HG03095 (cell line): Measurements from ENCODE around the gene ACTN4.
A peak's percentile ranks its signal among the peaks of the same experiment; 100 is the strongest.
"Not testable (repeated sequence)": the region's sequence is repeated elsewhere in the genome, so short reads cannot be mapped to it uniquely, and the experiment has no call there.

ENCODE experiments used
- ATAC-seq: cut with Tn5 transposase; IDR thresholded peaks from one replicate; pipeline ENCODE4 v1.9.1; 2021; ENCODE audit warnings: moderate library complexity; ENCODE audit not compliant: unreplicated experiment

ACTN4 gene

DNA sequence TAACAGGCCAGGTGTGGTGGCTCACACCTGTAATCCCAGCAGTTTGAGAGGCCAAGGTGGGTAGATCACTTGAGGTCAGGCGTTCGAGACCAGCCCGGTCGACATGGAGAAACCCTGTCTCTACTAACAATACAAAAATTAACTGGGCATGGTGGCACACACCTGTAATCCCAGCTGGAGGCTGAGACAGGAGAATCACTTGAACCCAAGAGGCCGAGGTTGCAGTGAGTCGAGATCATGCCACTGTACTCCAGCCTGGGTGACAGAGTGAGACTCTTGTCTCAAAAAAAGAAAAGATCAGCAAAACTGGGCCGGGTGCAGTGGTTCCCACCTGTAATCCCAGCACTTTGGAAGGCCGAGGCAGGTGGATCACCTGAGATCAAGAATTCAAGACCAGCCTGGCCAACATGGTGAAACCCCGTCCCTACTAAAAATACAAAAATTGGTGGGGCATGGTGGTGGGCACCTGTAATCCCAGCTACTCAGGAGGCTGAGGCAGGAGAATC lies 114.5 kb downstream of the ACTN4 start:
- ATAC-seq = not testable (repeated sequence)

- ATAC-seq = no peak
Measured at GRCh38 chr19:38763795-38764220, 116.4 kb downstream of the ACTN4 start.

- no peak for ATAC-seq
Measured at GRCh38 chr19:38765214-38765613, 117.8 kb downstream of the ACTN4 start.

DNA sequence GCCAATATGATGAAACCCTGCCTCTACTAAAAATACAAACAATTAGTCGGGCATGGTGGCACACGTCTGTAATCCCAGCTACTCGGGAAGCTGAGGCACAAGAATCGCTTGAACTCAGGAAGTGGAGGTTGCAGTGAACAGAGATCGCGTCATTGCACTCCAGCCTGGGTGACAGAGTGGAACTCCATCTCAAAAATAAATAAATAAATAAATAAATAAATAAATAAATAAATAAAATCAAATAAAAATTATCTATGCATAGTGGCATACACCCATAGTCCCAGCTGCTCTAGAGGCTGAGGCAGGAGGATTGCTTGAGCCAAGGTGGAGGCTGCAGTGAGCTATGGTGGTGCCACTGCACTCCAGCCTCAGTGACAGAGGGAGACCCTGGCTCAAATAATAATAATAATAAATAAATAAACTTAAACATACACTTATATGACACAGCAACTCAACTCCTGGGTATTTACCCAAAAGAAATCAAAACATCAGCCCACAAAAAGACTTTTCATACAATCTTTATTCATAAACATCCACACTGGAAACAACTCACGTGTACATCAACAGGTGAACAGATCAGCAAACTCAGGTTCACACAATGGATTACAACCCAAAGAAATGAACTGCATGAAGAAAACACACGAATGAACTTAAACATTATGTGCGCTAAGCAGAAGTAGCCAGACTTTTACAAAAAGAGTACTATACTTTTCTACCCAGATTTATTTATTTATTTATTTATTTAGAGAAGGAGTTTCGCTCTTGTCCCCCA lies 119.0 kb downstream of the ACTN4 start:
- ATAC-seq = no peak

- ATAC-seq = peak; percentile 63
Measured at GRCh38 chr19:38769635-38770211, 122.3 kb downstream of the ACTN4 start.

- ATAC-seq = peak; percentile 19
Measured at GRCh38 chr19:38770228-38770948, 122.9 kb downstream of the ACTN4 start.

GRCh38 chr19:38770949-38771275 lies 123.5 kb downstream of the ACTN4 start:
- ATAC-seq = peak; percentile 60

DNA sequence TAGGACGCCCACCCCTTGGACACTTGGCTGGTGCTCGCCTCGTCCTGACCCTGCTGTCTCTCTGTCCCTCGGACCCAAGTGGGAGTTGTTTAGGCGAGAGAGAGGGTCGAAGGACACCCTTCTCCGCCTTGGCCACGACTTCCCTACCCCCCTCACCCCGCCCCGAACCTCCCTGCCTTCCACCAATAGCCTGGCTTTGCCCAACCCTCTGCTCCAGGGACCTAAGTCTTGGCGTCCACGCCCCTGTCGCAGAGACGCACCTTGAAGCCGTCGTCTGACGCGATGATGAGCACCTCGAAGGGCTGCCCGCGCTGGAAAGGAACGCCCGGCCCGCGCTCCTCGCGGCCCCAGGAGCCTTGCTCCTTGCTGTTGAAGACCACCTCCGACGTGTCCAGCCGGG lies 124.1 kb downstream of the ACTN4 start:
- ATAC-seq = not testable (repeated sequence)

DNA sequence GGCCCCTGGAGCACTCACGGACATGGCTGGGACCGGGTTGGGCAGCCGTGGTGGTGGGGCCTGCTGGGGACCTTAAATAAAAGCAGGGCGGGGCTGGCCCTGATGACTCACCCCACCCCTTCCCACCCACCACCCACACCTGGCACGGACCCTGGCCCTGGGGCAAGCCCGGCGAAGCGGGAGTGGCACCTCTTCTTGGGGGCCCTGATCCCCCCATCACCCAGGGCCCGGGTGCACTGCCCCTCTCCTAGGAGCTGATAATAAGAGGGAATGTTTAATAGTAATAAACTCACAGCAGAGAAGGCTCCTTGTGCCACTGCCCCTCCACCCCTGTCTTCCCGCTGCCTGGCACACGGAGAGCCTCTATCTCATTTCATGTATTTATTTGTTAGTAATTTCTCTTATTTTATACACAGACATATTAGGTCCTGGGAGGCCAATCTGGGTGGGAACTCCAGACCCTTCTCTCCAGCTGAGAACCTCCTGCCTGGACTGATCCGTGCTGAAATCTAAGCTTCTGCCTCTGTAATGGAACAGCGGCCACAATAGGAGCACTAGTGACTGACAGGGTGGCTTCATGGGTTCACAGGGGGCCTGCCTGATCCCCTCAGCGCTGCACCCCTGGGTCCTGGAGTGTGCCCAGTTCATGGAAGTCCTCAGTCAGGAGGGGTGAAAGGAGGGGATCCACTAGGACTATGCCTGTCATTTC lies 126.2 kb downstream of the ACTN4 start, which contains the start of gene LGALS7:
LGALS7 (minus strand) TSS at position 49 of the 709 bp plus-strand sequence; CDS start at position 24, 25 bp downstream.
- no peak for ATAC-seq

GRCh38 chr19:38774181-38774950 lies 126.9 kb downstream of the ACTN4 start:
- ATAC-seq = no peak

- ATAC-seq = no peak
Measured at GRCh38 chr19:38778733-38779132, 131.3 kb downstream of the ACTN4 start.

DNA sequence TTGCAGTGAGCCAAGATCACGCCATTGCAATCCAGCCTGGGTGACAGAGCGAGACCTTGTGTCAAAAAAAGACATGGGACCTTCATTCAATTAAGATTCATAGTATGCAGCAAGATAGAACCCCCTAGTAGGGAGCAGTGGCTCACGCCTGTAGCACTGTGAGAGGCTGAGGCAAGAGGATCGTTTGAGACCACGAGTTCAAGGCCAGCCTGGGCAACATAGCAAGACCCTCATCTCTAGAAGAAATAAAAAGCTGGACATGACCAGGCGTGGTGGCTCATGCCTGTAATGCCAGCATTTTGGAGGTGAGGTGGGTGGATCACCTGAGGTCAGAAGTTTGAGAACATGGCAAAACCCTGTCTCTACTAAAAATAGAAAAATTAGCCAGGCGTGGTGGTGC lies 133.0 kb downstream of the ACTN4 start:
- no peak for ATAC-seq

DNA sequence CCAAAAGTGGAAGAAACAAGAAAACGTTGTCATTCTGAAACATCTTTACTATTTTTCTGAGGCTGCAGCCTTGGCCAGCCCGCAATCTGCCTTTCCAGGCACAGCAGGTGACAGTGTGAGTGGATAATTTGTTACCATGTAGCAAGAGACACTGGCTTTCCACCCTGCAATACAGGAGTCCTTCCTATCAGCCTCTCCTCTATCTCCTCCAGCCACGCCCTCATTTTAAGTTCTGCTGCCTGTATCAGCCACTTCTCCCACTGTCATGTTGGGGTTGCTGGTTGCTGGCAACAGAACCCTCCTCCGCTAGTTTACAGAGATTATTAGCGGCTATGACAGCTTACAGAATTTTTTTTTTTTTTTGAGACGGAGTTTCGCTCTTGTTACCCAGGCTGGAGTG lies 133.6 kb downstream of the ACTN4 start:
- no peak for ATAC-seq
